ENCODE data around the gene ZSWIM7.

The ZSWIM7 gene

GRCh38 chr17:15954222-15954621 is 45.3 kb downstream of the ZSWIM7 start:
- in situ Hi-C loops (cut with HindIII; ENCODE audit: low pct_ligation_motif_present, low sequenced_read_pairs): no loop called here
- Histone ChIP-seq H3K4me3 (ENCODE audit: low read depth, low read length) (no peak overlapping the region), H3K27ac (peak overlapping the region; percentile 48), H3K36me3 (replicated peaks) (peaks cover 4% of the 10 kb centered on the region), H3K27me3 (replicated peaks) (no peaks in the 10 kb centered on the region)
- DNase-seq: peak; percentile 62
- TF ChIP-seq CTCF (IDR thresholded peaks at IDR 0.05; ENCODE audit: low read depth, low read length, missing control alignments): no peak

GRCh38 chr17:15952916-15953790 is 46.4 kb downstream of the ZSWIM7 start:
- in situ Hi-C loops (cut with HindIII; ENCODE audit: low pct_ligation_motif_present, low sequenced_read_pairs): no loop called here
- Histone ChIP-seq H3K4me3 (ENCODE audit: low read depth, low read length) (no peak overlapping the region), H3K27me3 (replicated peaks) (no peaks in the 10 kb centered on the region), H3K27ac (peak overlapping the region; percentile 48), H3K36me3 (replicated peaks) (peaks cover 4% of the 10 kb centered on the region)
- DNase-seq: no peak
- no peak for TF ChIP-seq CTCF (IDR thresholded peaks at IDR 0.05; ENCODE audit: low read depth, low read length, missing control alignments)

- in situ Hi-C loops (cut with HindIII; ENCODE audit: low pct_ligation_motif_present, low sequenced_read_pairs): no loop called here
- Histone ChIP-seq H3K27ac (no peak overlapping the region), H3K36me3 (replicated peaks) (peaks cover 4% of the 10 kb centered on the region), H3K27me3 (replicated peaks) (no peaks in the 10 kb centered on the region), H3K4me3 (ENCODE audit: low read depth, low read length) (no peak overlapping the region)
- TF ChIP-seq CTCF (IDR thresholded peaks at IDR 0.05; ENCODE audit: low read depth, low read length, missing control alignments): no peak
- DNase-seq: no peak
Measured at GRCh38 chr17:15952048-15952532, 47.4 kb downstream of the ZSWIM7 start.

- in situ Hi-C loops (cut with HindIII; ENCODE audit: low pct_ligation_motif_present, low sequenced_read_pairs): no loop called here
- TF ChIP-seq CTCF (IDR thresholded peaks at IDR 0.05; ENCODE audit: low read depth, low read length, missing control alignments): no peak
- H3K27ac ChIP-seq: no peak overlapping the region
- no peak for DNase-seq
- H3K27me3 ChIP-seq (replicated peaks): no peaks in the 10 kb centered on the region
- H3K4me3 ChIP-seq (ENCODE audit: low read depth, low read length): no peak overlapping the region
- peaks cover 4% of the 10 kb centered on the region for H3K36me3 ChIP-seq (replicated peaks)
Measured at GRCh38 chr17:15951368-15952047, 48.0 kb downstream of the ZSWIM7 start.

- H3K36me3 ChIP-seq (replicated peaks): peaks cover 4% of the 10 kb centered on the region
- in situ Hi-C loops (cut with HindIII; ENCODE audit: low pct_ligation_motif_present, low sequenced_read_pairs): no loop called here
- no peak overlapping the region for H3K4me3 ChIP-seq (ENCODE audit: low read depth, low read length)
- no peak overlapping the region for H3K27ac ChIP-seq
- H3K27me3 ChIP-seq (replicated peaks): no peaks in the 10 kb centered on the region
- TF ChIP-seq CTCF (IDR thresholded peaks at IDR 0.05; ENCODE audit: low read depth, low read length, missing control alignments): no peak
- no peak for DNase-seq
Measured at GRCh38 chr17:15947976-15948752, 51.3 kb downstream of the ZSWIM7 start.
